HG02763 (cell line): ENCODE data around the gene GRIK1.

Experiments used
- ATAC-seq: cut with Tn5 transposase; IDR thresholded peaks from one replicate; pipeline ENCODE4 v1.9.1; 2021; ENCODE audit warnings: mild to moderate bottlenecking, moderate library complexity; ENCODE audit not compliant: unreplicated experiment

GRIK1 gene

DNA sequence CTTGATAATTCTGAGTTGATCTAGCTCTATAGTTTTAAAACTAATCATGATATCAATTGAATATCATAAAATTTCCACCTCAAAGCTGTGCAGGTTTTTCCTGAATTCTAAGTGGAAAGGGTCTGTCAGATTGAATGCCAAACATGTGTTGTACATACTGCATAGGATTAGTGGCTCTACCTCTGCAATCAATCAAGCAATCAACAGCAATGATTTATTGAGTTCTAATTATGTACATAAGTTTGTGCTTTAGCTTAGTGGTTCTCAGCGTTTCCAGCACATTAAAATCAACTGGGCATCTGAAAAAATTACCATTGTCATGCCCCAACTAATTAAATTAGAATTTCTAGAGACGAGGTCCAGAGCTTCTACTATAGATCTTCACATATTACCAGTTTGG, 389.6 kb downstream of the GRIK1 start:
- no peak for ATAC-seq

GRCh38 chr21:29549614-29550013, 390.2 kb downstream of the GRIK1 start:
- no peak for ATAC-seq

DNA sequence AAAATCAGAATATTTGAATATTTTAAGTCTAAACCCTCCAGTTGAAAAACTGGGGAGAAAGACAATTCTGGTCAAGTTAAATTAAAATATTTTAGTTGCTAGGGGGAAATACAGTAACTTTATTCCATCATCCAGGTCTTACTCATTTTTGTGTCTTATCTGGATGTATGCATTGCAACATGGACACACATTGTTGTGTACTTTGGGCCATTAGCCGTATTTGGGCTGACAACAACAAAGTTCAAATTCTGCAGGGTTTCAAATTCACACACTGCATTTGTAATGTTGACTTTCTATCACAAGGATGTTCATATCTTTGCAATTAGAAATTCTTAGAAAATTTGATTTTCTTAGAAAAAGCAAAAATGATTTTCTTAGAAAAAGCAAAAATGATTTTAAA, 391.8 kb downstream of the GRIK1 start:
- ATAC-seq, result no peak

DNA sequence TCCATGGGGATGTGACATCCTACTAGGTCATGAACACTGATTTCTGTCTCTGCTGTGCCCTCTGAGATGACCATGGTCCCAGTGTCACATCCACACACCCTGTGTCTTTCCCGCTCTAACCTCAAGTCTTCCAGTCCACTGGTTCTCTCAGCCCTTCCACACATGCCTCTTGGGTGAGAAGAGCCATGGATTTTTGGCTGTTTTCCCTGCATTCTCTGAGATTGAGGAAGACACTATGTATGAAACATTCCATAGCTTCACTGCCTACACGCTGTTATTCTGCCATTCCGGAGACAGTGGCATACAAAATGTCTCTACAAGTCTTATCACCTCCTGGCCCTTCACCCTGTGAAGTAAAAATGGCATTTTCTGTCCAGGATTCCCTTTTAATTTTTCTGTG, 393.7 kb downstream of the GRIK1 start:
- ATAC-seq, result no peak

GRCh38 chr21:29540289-29540688, 399.5 kb downstream of the GRIK1 start:
- no peak for ATAC-seq

DNA sequence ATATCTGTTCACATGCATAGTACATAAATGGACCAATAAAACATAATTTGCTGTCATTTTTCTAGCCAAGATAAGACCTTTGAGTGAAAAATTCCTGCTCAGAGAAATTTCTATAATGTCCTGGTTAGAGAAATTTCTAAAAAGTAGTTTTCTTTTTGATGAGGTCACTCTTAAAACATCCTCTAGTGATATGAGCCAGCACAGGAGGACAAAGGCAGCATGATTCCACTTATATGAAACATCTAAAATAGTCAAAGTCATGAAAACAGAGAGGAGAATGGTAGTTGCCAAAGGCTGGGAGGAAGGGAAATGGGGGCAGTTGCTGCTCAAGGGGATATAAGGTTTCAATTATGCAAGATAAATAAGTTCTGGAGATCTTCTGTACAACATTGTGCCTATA, 401.7 kb downstream of the GRIK1 start:
- no peak for ATAC-seq

DNA sequence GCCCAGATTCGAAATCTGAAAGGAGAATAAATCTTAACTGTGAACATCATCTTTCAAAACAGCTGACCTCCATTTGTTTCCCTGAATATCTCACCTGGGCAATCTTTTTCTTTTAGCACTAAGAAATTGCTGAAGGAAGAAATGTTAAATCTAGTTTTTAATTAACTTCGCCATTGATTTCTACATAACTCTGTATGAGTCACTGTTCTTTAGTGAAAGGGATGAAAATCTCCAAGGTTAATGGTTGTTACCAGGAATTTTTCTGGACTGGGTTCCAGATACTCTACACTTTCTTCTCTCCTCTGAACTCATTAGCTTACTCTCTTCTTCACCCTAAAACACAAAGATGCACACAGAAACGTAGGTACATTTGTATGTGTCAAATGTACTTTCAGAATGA, 405.3 kb downstream of the GRIK1 start:
- ATAC-seq, result no peak

DNA sequence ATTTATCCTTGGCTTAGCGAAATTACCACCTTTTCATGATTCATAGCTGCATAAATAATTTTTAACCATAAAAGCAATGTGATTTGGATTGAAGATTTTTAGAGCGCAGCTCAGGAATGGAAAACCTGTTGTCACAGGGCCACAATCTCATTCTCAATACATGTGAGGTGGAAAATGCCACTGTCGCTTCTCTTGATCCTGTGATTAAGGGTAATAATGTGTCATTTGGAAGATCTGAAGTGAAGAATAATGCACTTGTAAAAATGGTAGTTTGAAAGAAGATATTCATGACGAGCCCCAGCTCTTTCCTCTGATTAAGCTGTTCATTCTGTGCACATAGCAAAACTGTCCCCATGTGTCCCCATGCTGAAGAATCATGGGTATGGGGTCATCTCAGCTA, 410.7 kb downstream of the GRIK1 start:
- no peak for ATAC-seq

GRCh38 chr21:29526545-29526944, 413.3 kb downstream of the GRIK1 start:
- ATAC-seq, result no peak

- no peak for ATAC-seq
These were observed 415.7 kb downstream of the GRIK1 start for GRCh38 chr21:29524055-29524454.

GRCh38 chr21:29523646-29524045, 416.1 kb downstream of the GRIK1 start:
- ATAC-seq, result no peak

DNA sequence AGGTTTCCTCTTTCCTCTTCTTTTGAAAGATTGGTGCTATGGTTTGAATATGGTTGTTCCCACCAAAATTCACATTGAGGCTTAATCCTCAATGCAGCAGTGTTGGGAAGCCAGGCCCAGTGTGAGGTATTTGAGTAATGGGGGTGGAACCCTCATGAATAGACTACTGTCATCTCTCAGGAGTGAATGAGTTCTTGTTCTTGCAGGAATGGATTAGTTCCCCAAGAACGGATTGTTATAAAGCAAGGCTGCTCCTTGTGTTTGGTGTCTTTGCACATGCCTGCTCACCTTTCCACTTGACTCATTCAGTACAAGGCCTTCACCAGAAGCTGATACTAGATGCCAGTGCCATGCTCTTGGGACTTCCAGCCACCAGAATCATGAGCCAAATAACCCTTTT, 417.9 kb downstream of the GRIK1 start:
- ATAC-seq, result no peak

DNA sequence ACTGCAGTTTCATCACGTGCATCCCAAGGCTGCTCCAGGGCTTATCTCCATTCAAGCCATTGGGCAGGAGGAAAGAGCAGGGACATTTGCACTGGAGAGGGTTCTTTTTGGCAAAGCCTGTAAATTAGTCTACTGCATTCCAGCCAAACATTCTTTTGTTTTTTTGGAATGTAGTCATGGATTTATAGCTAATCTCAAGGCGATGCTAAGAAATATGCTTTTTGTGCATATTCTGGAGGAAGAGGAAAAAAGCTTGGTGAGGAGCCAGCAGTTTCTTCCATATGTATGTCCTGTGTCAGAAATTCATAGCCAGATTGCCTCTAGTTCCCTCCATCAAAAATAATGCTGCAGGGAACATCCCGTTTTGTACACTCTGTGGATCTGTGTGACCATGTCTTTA, 419.6 kb downstream of the GRIK1 start:
- ATAC-seq, result no peak

GRCh38 chr21:29514652-29515247, 425.0 kb downstream of the GRIK1 start:
- ATAC-seq, result no peak

DNA sequence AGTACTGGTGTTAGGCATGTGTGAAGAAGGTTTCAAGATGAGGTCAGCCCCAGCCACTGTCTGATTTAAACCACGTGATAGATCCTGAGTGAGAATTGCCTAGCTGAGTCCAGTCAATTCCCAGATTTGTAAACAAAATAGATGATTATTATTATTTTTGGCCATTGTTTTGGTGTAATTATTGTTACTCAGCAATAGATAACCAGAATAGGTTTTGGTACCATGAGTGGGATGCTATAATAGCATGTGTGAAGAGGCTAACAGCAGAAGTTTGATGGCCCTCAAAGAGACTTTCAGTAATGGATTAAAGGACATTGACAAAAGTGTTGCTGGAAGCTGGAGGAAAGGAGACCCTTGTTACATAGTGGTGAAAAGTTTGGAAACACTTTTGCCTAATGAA, 426.3 kb downstream of the GRIK1 start:
- ATAC-seq, result no peak

DNA sequence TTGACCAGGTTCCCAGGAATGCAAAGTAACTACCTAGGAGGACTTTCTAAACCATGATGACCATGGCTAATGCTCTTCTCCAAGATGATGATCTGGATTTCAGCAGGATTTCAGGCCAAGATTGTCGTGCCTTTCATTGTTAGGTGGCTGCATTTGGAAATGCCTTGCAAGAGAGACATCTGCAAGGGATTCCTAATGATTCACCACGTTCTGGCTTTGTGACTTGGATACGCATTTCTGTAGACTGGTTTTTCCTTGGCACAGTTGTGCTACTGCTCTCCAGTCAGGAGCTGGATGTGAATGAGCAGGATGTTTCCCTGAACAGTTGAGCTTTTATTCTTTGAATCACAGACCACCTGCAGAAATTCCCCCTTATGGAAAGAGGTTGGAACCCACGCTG, 428.7 kb downstream of the GRIK1 start:
- no peak for ATAC-seq

- no peak for ATAC-seq
These were observed 430.7 kb downstream of the GRIK1 start for GRCh38 chr21:29509121-29509520.

DNA sequence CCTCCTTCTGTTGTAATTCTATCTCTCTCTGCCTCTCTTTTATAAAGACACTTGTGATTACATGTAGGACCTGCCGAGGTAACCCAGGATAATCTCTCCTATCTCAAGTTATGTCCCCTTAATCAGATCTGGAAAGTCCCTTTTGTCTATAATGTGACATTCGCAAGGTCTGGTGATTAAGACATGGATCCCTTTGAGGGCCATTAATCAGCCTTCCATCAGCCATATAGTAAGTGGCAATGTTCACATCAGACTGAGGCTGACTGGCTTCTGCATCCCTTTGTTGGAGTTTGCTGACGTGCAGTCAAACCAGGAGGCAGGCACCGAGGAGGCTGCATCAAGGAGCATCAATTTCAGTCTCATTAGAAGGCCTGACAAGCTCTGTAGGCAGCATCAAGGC, 431.5 kb downstream of the GRIK1 start:
- no peak for ATAC-seq

DNA sequence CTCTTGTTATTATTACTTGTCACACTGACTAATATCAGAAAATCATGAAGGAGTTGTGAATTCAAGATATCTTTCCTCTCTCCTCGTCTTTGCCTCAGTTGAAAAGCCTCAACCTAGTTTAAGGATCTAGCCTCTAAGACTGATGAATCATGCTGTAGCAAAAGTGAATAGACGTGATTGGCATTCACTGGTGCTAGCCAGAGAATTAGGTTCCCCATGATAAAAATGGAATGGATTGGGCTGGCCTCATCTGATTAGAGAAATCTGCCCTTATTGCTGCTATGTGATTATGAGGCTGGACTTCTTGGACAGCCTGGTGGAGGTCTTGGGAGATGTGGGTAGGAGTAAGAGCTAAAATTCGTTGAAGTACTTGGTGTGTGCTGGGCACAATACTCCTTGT, 432.8 kb downstream of the GRIK1 start:
- no peak for ATAC-seq

- no peak for ATAC-seq
These were observed 433.6 kb downstream of the GRIK1 start for GRCh38 chr21:29506214-29506613.

DNA sequence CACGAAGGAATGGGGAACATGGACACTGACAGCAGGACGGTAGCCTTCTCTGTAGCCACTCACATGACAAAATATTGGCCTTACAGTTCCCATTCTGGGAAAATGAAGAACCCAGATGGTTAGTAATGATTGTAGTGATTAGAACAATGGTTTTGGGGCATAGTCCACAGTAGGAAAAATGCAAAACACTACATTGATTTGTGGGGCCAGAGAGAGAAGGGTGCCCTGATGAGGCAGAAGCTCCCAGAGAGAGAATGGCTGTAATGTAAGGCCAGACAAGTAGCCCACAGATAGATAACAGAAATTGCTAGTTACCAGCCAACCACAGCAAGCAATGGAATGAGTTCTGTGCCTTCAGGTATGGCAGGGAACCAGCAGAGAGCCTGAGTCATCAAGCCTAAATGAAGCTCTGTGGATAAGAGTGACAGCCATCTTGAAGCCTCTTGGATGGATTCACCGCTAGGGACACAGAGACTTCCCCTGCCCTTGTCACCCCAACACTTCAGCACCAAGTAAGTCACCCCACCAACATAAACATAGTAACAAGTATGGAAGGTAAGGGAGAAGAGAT, 435.0 kb downstream of the GRIK1 start:
- no peak for ATAC-seq

GRCh38 chr21:29501451-29501850, 438.3 kb downstream of the GRIK1 start:
- ATAC-seq, result no peak

GRCh38 chr21:29499734-29500343, 440.0 kb downstream of the GRIK1 start:
- ATAC-seq, result no peak
